Endodermal cell (in vitro differentiated cells): ENCODE results near the gene ELMO3. TPM values are rescaled to one million over a fixed set of nuclear protein-coding genes. Genes with fewer than 3 reads are reported as not detected.

Source experiments
- DNase-seq: peaks from one replicate; pipeline ENCODE4 v3.0.0-alpha.2; 2017
- H3K27ac ChIP-seq: 2 replicates; pipeline ENCODE4 v1.5.1; 2013; ENCODE audit warnings: mild to moderate bottlenecking, low read depth, low read length, moderate library complexity
- H3K27me3 ChIP-seq: 2 replicates; pipeline ENCODE4 v1.6.1; 2013; ENCODE audit warnings: mild to moderate bottlenecking, low read length, moderate library complexity; ENCODE audit not compliant: insufficient read depth, control insufficient read depth, poor library complexity, severe bottlenecking
- H3K36me3 ChIP-seq: 2 replicates; pipeline ENCODE4 v1.7.0; 2013; ENCODE audit warnings: mild to moderate bottlenecking, low read length, moderate library complexity; ENCODE audit not compliant: control insufficient read depth, insufficient read depth
- H3K4me1 ChIP-seq: one replicate; pipeline ENCODE4 v1.7.0; 2013; ENCODE audit warnings: low read length; ENCODE audit not compliant: control insufficient read depth, insufficient read depth
- H3K4me3 ChIP-seq: 2 replicates; pipeline ENCODE4 v1.5.1; 2013; ENCODE audit warnings: mild to moderate bottlenecking, low read length, moderate library complexity
- H3K9ac ChIP-seq: 2 replicates; pipeline ENCODE4 v1.6.1; 2013; ENCODE audit warnings: mild to moderate bottlenecking, low read length, moderate library complexity; ENCODE audit not compliant: poor library complexity, severe bottlenecking; ENCODE audit errors: extremely low read depth
- H3K9me3 ChIP-seq: 2 replicates; pipeline ENCODE4 v1.6.1; 2013; ENCODE audit warnings: mild to moderate bottlenecking, low read length, moderate library complexity; ENCODE audit not compliant: control insufficient read depth
- H3K27ac Mint-ChIP-seq: 2 replicates; pipeline ENCODE4 v1.8.0; 2020; ENCODE audit warnings: mixed read lengths
- H3K27me3 Mint-ChIP-seq: 2 replicates; pipeline ENCODE4 v1.8.0; 2021; ENCODE audit warnings: mild to moderate bottlenecking, mixed read lengths; ENCODE audit not compliant: insufficient read depth
- H3K36me3 Mint-ChIP-seq: 2 replicates; pipeline ENCODE4 v1.8.0; 2020; ENCODE audit warnings: low read depth, mixed read lengths
- H3K4me1 Mint-ChIP-seq: 2 replicates; pipeline ENCODE4 v1.8.0; 2020; ENCODE audit warnings: mixed read lengths
- H3K4me3 Mint-ChIP-seq: 2 replicates; pipeline ENCODE4 v1.8.0; 2020; ENCODE audit warnings: mild to moderate bottlenecking, moderate library complexity, mixed read lengths
- H3K9me3 Mint-ChIP-seq: 2 replicates; pipeline ENCODE4 v1.8.0; 2020; ENCODE audit warnings: mild to moderate bottlenecking, mixed read lengths
- WGBS, 2 experiments: methylation state at CpG; one replicate each; pipeline versions ENCODE4 v1.1.5 to v1.1.7; 2013; ENCODE audit warnings: missing lambda C conversion rate in 2 of 2, mixed read lengths in 1 of 2; ENCODE audit not compliant: insufficient coverage in 1 of 2, insufficient read length in 1 of 2; 5-methylcytosine and 5-hydroxymethylcytosine counted together
- total RNA-seq, 2 donors: library from RNA; stranded (reverse); fragmentation: NEBNext Ultra II Directional in 1 of 2; extraction: Animal tissue kit (Norgen Biotek cat#: 25700) in 1 of 2; gene quantifications; 2 replicates in 1 of 2; 3 replicates in 1 of 2; pipeline ENCODE4 v1.2.1, GENCODE V29; 2021
- TF ChIP-seq, protein P1 (sequence below): fragments of 200-600 bp; sonication (generic); conservative IDR thresholded peaks from 2 replicates; pipeline ENCODE4 v1.5.0; 2021; ENCODE audit warnings: antibody characterized with exemption, mild to moderate bottlenecking

ELMO3 gene
- total RNA-seq, 2 donors from 2014 or later = 5.6 to 6.4 TPM

DNA sequence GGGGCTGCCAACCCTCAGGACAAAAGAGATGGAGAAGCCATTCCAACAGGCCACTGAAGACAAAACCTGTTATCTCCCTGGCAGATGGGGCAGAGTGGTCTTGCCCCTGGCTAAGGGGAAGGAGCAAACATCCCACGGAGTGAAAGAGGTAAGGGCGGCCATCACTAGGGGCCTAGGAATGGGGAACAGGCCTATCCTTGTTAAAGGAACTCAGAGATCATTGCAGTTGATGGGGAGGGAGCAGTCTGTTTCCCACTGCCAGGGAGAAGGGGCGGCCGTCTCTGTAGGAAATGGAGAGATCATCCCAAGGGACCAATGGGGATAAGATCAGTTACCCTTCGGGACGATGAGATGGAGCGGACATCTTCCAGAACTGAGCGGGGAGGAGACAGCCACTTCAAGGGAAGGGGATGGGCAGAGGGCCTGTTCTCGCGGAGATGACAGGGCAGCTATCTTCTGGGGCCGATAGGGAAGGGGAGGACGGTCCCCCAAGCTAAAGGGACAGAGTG lies 27.4 kb downstream of the ELMO3 start:
- Histone ChIP-seq H3K27ac (no peak overlapping the region), H3K36me3 (peaks cover 33% of the 10 kb centered on the region), H3K27me3 (no peaks in the 10 kb centered on the region), H3K9ac (no peak overlapping the region), H3K4me3 (peak overlapping the region; percentile 99), H3K9me3 (no peaks in the 10 kb centered on the region), H3K4me1 (peaks cover 3% of the 10 kb centered on the region)
- DNase-seq = no peak
- no peak overlapping the region for H3K27ac Mint-ChIP-seq
- peaks cover 27% of the 10 kb centered on the region for H3K4me1 Mint-ChIP-seq
- H3K36me3 Mint-ChIP-seq = peaks cover 23% of the 10 kb centered on the region
- peak overlapping the region; percentile 96 for H3K4me3 Mint-ChIP-seq
- TF ChIP-seq, protein P1, sequence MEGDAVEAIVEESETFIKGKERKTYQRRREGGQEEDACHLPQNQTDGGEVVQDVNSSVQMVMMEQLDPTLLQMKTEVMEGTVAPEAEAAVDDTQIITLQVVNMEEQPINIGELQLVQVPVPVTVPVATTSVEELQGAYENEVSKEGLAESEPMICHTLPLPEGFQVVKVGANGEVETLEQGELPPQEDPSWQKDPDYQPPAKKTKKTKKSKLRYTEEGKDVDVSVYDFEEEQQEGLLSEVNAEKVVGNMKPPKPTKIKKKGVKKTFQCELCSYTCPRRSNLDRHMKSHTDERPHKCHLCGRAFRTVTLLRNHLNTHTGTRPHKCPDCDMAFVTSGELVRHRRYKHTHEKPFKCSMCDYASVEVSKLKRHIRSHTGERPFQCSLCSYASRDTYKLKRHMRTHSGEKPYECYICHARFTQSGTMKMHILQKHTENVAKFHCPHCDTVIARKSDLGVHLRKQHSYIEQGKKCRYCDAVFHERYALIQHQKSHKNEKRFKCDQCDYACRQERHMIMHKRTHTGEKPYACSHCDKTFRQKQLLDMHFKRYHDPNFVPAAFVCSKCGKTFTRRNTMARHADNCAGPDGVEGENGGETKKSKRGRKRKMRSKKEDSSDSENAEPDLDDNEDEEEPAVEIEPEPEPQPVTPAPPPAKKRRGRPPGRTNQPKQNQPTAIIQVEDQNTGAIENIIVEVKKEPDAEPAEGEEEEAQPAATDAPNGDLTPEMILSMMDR = no peak
- peaks cover 9% of the 10 kb centered on the region for H3K27me3 Mint-ChIP-seq
- WGBS, 2 experiments = 16 to 27% methylated on average over 12 of the region's 12 CpGs
- H3K9me3 Mint-ChIP-seq = no peaks in the 10 kb centered on the region

DNA sequence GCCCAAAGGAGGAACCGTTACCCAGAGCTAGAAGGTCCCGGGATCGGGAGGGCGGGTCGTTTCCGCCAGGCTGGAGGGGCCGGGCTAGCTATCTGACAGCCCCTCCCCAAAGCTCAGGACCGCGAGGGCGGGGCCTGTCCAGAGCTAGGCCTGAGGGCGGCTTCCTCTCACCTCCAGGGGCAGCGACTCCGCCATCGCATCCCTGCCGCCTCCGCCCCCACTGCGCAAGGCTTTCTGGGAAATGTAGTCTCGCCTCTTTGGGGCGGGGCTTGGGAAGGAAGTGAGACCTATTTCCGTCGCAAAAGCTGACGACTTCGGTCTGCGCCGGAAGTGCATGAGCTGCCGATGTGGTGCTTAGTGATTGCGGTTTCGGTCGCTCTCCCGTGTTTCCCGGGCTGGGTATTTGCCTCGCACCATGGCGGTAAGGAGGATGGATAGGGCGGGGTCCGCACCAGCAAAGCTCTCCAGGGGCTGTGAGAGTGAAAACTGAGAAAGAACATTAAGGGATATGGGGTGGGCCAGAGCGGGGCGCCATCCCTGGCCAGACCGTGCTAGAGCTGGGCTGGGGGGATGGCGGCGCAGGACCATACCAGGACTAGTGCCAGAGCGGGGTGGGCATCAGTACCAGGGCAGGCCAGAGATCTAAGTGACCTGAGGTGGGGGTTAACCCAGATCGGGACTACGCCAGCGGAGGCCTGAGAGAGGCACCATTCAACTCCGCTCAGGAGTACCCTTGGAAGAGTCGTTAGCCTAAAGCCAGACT lies 28.1 kb downstream of the ELMO3 start, which contains the start of gene TMEM208:
TSS of gene TMEM208 (plus strand) at position 327 of the 763 bp plus-strand sequence. CDS start at position 416, 89 bp downstream.
- Mint-ChIP-seq H3K27ac (peak within 1 kb of the TSS; percentile 97), H3K4me3 (peak within 1 kb of the TSS; percentile 96), H3K4me1 (peaks cover 27% of the 10 kb centered on the region), H3K9me3 (no peaks in the 10 kb centered on the region), H3K27me3 (peaks cover 9% of the 10 kb centered on the region), H3K36me3 (peaks cover 28% of the 10 kb centered on the region)
- no peak within 1 kb of the TSS for H3K27ac ChIP-seq
- H3K9ac ChIP-seq = peak within 1 kb of the TSS; percentile 82
- H3K9me3 ChIP-seq = no peaks in the 10 kb centered on the region
- 0 to 1% methylated on average over 27 to 46 of the region's 46 CpGs for WGBS, 2 experiments
- peak; percentile 100 for DNase-seq
- peaks cover 3% of the 10 kb centered on the region for H3K4me1 ChIP-seq
- H3K27me3 ChIP-seq = no peaks in the 10 kb centered on the region
- H3K4me3 ChIP-seq = peak within 1 kb of the TSS; percentile 99
- H3K36me3 ChIP-seq = peaks cover 39% of the 10 kb centered on the region
- TF ChIP-seq, protein P1 = peak; percentile 51

DNA sequence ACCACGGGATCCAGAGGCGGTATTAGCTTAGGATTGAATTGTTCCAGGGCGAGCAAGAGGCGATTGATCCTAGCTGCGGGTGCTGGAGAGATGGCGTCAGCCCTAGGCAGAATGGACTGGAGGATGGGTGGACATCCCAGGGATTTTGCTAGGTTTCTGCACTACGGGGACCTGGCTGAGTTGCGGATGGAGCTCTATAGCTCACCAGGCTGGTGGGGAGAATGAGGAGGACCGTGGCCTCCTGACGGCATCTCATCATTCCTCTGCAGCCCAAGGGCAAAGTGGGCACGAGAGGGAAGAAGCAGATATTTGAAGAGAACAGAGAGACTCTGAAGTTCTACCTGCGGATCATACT lies 28.6 kb downstream of the ELMO3 start:
- Mint-ChIP-seq H3K27ac (peak overlapping the region; percentile 97), H3K4me3 (peak overlapping the region; percentile 96), H3K36me3 (peaks cover 31% of the 10 kb centered on the region), H3K9me3 (no peaks in the 10 kb centered on the region), H3K4me1 (peaks cover 27% of the 10 kb centered on the region), H3K27me3 (peaks cover 9% of the 10 kb centered on the region)
- DNase-seq = no peak
- TF ChIP-seq, protein P1 = no peak
- Histone ChIP-seq H3K36me3 (peaks cover 44% of the 10 kb centered on the region), H3K9ac (peak overlapping the region; percentile 82), H3K27me3 (no peaks in the 10 kb centered on the region), H3K9me3 (no peaks in the 10 kb centered on the region), H3K27ac (no peak overlapping the region), H3K4me3 (peak overlapping the region; percentile 99), H3K4me1 (peaks cover 3% of the 10 kb centered on the region)
- WGBS, 2 experiments = 30 to 31% methylated on average over 3 to 12 of the region's 12 CpGs
